Esophagus muscularis mucosa (tissue), 4 donors: Measurements from ENCODE around the gene AAR2. TPM values are rescaled to one million over a fixed set of nuclear protein-coding genes. Genes with fewer than 3 reads are reported as not detected.

Experiments
- DNase-seq: peaks from one replicate; pipeline ENCODE4 v3.0.0-alpha.2; 2017; ENCODE audit errors: extremely low spot score
- H3K27ac ChIP-seq, 4 donors: fragments of 200-600 bp; sonication (generic); replicated peaks in 1 of 4; 1 replicate in 3 of 4; 2 replicates in 1 of 4; pipeline ENCODE4 v1.5.1; 2016 to 2019; ENCODE audit warnings: mild to moderate bottlenecking in 1 of 4
- H3K27me3 ChIP-seq, 4 donors: fragments of 200-600 bp; sonication (generic); one replicate each; pipeline versions ENCODE4 v1.5.1 to v1.6.0; 2016 to 2019
- H3K36me3 ChIP-seq, 4 donors: fragments of 200-600 bp; sonication (generic); one replicate each; pipeline ENCODE4 v1.5.1; 2016 to 2019
- H3K4me1 ChIP-seq, 4 donors: fragments of 200-600 bp; sonication (generic); one replicate each; pipeline ENCODE4 v1.5.1; 2016 to 2019
- H3K4me3 ChIP-seq, 4 donors: fragments of 200-600 bp; sonication (generic); 1 replicate in 2 of 4; 2 replicates in 2 of 4; pipeline ENCODE4 v1.5.1; 2016 to 2019; ENCODE audit warnings: mild to moderate bottlenecking in 4 of 4, moderate library complexity in 1 of 4
- H3K9me3 ChIP-seq, 4 donors: fragments of 200-600 bp; sonication (generic); 1 replicate in 3 of 4; 2 replicates in 1 of 4; pipeline ENCODE4 v1.5.1; 2016 to 2019
- EP300 ChIP-seq: sonication (generic); formaldehyde crosslinking; IDR thresholded peaks from one replicate; pipeline ENCODE4 v1.6.1; 2017; ENCODE audit warnings: antibody characterized with exemption
- POLR2A ChIP-seq: fragments of 450-650 bp; IDR thresholded peaks from one replicate; pipeline ENCODE4 v1.6.1; 2017; ENCODE audit warnings: antibody characterized with exemption, moderate library complexity, mild to moderate bottlenecking, low read depth
- POLR2AphosphoS5 ChIP-seq, 2 donors: sonication (generic); formaldehyde crosslinking; IDR thresholded peaks; one replicate each; pipeline ENCODE4 v1.6.1; 2017; ENCODE audit warnings: antibody characterized with exemption in 2 of 2
- WGBS: methylation state at CpG from one replicate; pipeline ENCODE4 v1.1.5; 2018; 5-methylcytosine and 5-hydroxymethylcytosine counted together
- intact Hi-C: fragments of 100-400 bp; cut with DNase I; formaldehyde crosslinking; loops from one replicate; pipeline ENCODE4 v1.15.1; 2023
- total RNA-seq, 4 donors: library from RNA; depleted of rRNA; stranded (reverse); fragments of >200 nt; gene quantifications; one replicate each; pipeline versions ENCODE4 v1.1.0 to v1.2.1, GENCODE V29; 2016
- TF ChIP-seq, protein P1 (sequence below), 3 experiments: fragments of 200-600 bp in 2 of 3; fragments of 450-650 bp in 1 of 3; sonication (generic) in 2 of 3; IDR thresholded peaks; one replicate each; pipeline ENCODE4 v1.5.1; 2017 to 2019; ENCODE audit warnings: antibody characterized with exemption in 3 of 3, mild to moderate bottlenecking in 2 of 3, moderate library complexity in 1 of 3

The AAR2 gene
- total RNA-seq, 4 donors from 2014 or later: 37.8 to 53.7 (median 47.2) TPM

DNA sequence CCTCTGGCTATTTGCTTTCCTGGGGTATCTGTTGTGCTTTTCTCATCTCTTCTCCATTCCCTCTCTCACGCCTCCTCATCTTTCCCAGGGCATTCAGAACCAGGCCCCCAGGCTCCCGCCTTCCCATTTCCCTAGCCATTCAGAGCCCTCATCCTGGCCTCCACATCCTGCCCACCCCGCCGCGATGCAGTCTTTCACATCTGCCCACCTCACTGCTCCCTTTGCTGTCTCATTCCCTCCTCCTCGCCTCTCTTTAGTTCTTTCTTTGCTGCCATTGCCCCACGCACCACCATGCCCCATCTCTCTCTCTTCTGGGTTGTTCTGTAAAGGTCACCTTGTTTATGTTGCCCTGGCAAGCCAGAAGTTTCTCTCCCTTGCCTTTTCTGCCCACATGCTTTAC, 10.6 kb upstream of the AAR2 start:
- Histone ChIP-seq H3K27me3 (no peaks in the 10 kb centered on the region), H3K36me3 (peaks cover 0 to 90% (median 30%) of the 10 kb centered on the region in 4 donors), H3K27ac (no peak overlapping the region), H3K4me1 (no peaks in the 10 kb centered on the region), H3K9me3 (no peaks in the 10 kb centered on the region), H3K4me3 (no peak overlapping the region)
- TF ChIP-seq POLR2A: no peak
- TF ChIP-seq, protein P1, sequence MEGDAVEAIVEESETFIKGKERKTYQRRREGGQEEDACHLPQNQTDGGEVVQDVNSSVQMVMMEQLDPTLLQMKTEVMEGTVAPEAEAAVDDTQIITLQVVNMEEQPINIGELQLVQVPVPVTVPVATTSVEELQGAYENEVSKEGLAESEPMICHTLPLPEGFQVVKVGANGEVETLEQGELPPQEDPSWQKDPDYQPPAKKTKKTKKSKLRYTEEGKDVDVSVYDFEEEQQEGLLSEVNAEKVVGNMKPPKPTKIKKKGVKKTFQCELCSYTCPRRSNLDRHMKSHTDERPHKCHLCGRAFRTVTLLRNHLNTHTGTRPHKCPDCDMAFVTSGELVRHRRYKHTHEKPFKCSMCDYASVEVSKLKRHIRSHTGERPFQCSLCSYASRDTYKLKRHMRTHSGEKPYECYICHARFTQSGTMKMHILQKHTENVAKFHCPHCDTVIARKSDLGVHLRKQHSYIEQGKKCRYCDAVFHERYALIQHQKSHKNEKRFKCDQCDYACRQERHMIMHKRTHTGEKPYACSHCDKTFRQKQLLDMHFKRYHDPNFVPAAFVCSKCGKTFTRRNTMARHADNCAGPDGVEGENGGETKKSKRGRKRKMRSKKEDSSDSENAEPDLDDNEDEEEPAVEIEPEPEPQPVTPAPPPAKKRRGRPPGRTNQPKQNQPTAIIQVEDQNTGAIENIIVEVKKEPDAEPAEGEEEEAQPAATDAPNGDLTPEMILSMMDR (IDR thresholded peaks at IDR 0.05): no peak
- no peak for TF ChIP-seq POLR2AphosphoS5 (IDR thresholded peaks at IDR 0.05)
- no peak for TF ChIP-seq EP300
- intact Hi-C loops: no loop called here
- no peak for DNase-seq
- WGBS: 88% methylated on average over 7 of the region's 7 CpGs

DNA sequence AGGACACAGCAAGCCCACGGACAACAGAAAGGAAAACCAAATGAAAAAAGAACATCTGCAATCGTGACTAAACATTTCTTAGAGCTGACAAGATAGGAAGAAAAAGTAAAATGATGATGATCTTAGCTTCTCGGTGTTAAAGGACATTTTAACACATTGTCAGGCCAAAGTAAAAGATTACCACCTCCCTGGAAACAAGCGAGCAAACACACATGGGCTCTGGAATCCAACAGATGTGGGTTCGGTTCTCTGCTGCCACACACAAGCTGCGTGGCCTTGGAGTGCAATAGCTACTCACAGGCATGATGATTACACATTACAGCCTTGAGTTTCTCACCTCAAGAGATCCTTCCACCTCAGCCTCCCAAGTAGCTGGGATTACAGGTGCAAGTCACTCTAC, 7.5 kb upstream of the AAR2 start:
- TF ChIP-seq, protein P1 (IDR thresholded peaks at IDR 0.05): no peak
- TF ChIP-seq POLR2AphosphoS5 (IDR thresholded peaks at IDR 0.05): no peak
- TF ChIP-seq POLR2A: no peak
- no peak for TF ChIP-seq EP300
- no peaks in the 10 kb centered on the region for H3K9me3 ChIP-seq
- H3K4me3 ChIP-seq: no peak overlapping the region
- 60% methylated on average over 6 of the region's 6 CpGs for WGBS
- no peak overlapping the region for H3K27ac ChIP-seq
- DNase-seq: no peak
- no peaks in the 10 kb centered on the region for H3K27me3 ChIP-seq
- peaks cover 0 to 62% (median 18%) of the 10 kb centered on the region in 4 donors for H3K36me3 ChIP-seq
- intact Hi-C loops: no loop called here
- H3K4me1 ChIP-seq: no peaks in the 10 kb centered on the region

DNA sequence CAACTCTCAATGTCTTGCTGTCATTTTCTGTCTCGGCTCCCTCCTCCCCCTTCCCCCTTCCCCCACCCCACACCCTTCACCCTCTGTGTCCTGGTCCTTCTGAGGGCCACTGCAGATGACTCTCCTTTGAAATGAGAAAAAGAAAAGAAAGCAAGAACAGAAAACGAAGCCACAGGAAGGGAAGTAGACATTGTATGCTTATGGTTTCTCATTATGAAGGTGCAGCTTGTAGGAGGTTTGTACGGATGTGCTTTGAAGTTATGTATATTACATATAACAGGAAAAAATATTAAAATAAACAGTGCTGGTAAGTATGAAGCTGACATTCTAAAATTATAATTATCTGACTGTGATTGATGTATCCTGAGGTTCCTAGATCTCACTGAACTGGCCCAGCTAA, 6.3 kb upstream of the AAR2 start:
- H3K36me3 ChIP-seq: peaks cover 0 to 52% (median 17%) of the 10 kb centered on the region in 4 donors
- no peak overlapping the region for H3K4me3 ChIP-seq
- peaks cover 0 to 1% (median 0%) of the 10 kb centered on the region in 4 donors for H3K4me1 ChIP-seq
- no peaks in the 10 kb centered on the region for H3K9me3 ChIP-seq
- H3K27ac ChIP-seq: no peak overlapping the region
- no peaks in the 10 kb centered on the region for H3K27me3 ChIP-seq
- intact Hi-C loops: no loop called here
- WGBS: 57% methylated on average over 3 of the region's 3 CpGs
- no peak for DNase-seq
- TF ChIP-seq POLR2A: no peak
- no peak for TF ChIP-seq POLR2AphosphoS5 (IDR thresholded peaks at IDR 0.05)
- no peak for TF ChIP-seq EP300

DNA sequence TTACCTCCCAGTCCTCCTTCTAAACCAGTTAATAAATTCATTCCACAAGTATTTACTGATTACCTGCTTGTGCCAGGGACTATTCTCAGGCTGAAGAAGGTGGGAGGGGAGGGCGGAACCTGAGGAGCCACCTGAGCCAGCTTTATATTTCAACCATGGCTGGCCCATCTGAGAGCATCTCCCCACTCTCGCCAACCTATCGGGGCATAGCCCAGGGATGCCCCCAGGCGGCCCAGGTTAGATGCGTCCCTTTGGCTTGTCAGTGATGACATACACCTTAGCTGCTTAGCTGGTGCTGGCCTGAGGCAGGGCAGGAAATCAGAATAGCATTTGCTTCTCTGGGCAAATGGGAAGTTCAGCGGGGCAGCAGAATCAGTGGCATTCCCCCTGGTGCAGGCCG, 4.9 kb upstream of the AAR2 start:
- Histone ChIP-seq H3K9me3 (no peaks in the 10 kb centered on the region), H3K4me1 (peaks cover 5 to 13% (median 7%) of the 10 kb centered on the region in 4 donors), H3K4me3 (no peak overlapping the region), H3K27ac (no peak overlapping the region), H3K27me3 (no peaks in the 10 kb centered on the region), H3K36me3 (peaks cover 0 to 39% (median 11%) of the 10 kb centered on the region in 4 donors)
- TF ChIP-seq, protein P1 (IDR thresholded peaks at IDR 0.05): no peak
- no peak for TF ChIP-seq EP300
- no peak for TF ChIP-seq POLR2AphosphoS5 (IDR thresholded peaks at IDR 0.05)
- TF ChIP-seq POLR2A: no peak
- WGBS: 95% methylated on average over 7 of the region's 7 CpGs
- intact Hi-C loops: no loop called here
- DNase-seq: no peak

DNA sequence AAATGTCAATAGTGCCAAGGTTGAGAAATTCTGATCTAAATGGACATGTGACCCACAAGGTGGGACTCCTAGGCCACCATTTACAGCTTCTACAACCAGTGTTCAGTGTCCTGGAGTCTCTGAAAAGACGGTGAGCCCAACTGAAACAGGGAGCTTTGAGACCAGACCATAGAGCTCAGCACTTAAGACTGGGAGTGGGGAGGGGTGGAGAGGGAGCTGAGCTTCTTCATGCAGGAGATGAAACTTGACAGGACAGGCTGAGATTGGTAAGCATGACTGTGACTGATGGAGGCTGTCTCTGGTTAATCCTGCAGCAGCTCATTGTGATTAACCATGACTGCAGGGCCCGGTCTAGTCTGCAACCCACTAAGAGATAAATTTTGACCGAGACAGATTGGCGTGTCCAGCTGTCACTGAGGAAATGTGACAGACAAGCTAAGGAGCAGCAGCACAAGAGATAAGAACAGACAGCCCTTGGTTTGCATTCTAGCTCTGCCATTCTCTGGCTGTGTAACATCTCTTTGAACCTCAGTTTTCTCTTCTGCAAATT, 1.4 kb upstream of the AAR2 start:
- 85% methylated on average over 4 of the region's 4 CpGs for WGBS
- Histone ChIP-seq H3K4me3 (peak overlapping the region in 1 of 4 donors; percentile 80), H3K27me3 (no peaks in the 10 kb centered on the region), H3K4me1 (peaks cover 25 to 44% (median 29%) of the 10 kb centered on the region in 4 donors), H3K9me3 (no peaks in the 10 kb centered on the region), H3K27ac (no peak overlapping the region), H3K36me3 (peaks cover under 1 to 14% (median 8%) of the 10 kb centered on the region in 4 donors)
- intact Hi-C loops: no loop called here
- no peak for TF ChIP-seq POLR2A
- no peak for DNase-seq

DNA sequence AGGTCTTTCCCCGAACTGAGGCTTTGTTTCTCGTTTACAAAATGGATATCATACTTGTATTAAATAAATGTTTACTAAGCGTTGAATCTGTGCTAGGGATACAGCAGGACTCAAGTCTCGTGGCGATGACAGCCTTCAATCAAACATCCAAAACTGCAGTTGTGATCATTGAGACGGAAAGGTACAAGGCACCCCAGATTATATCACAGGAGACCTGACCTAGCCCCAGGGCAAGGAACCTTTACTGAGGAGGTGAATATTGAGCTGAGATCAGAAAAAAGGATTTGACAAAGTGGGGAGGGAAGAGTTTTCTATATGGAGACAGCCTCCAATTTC, 476 bp downstream of the AAR2 start:
- Histone ChIP-seq H3K4me1 (peaks cover 25 to 49% (median 29%) of the 10 kb centered on the region in 4 donors), H3K27me3 (no peaks in the 10 kb centered on the region), H3K36me3 (peaks cover 12 to 29% (median 22%) of the 10 kb centered on the region in 4 donors), H3K4me3 (peak overlapping the region; percentile 58 to 93 (median 76)), H3K9me3 (no peaks in the 10 kb centered on the region), H3K27ac (peak overlapping the region; percentile 74 to 79 (median 76))
- TF ChIP-seq POLR2AphosphoS5 (IDR thresholded peaks at IDR 0.05) (no peak), EP300 (no peak)
- no peak for DNase-seq
- intact Hi-C loops: no loop called here
- WGBS: 2% methylated on average over 6 of the region's 6 CpGs
